IMR-90 (cell line): ENCODE measurements around the gene HIPK1. TPM values are rescaled to one million over a fixed set of nuclear protein-coding genes. Genes with fewer than 3 reads are reported as not detected.

Source experiments
- ATAC-seq: fragments of 200-7000 bp; cut with Tn5 transposase; 2 replicates; pipeline ENCODE4 v1.9.1; 2020; ENCODE audit warnings: low read depth, mild to moderate bottlenecking, moderate library complexity
- BruUV-seq: library from RNA; stranded (reverse); fragments of 400-500 nt; replicated peaks from 2 replicates; lab custom pipeline; 2021; lab: Mats Ljungman, UMichigan
- CTCF ChIA-PET: fragments of 300-600 bp; formaldehyde crosslinking; extraction: SDS; loops from one replicate; lab custom pipeline; 2021; ENCODE audit warnings: antibody characterized with exemption; lab: Yijun Ruan, JAX
- POLR2A ChIA-PET: fragments of 300-600 bp; sonication (Branson Sonifier 250); formaldehyde crosslinking; loops from one replicate; lab custom pipeline; 2022; ENCODE audit warnings: antibody characterized with exemption; ENCODE audit not compliant: unreplicated experiment; lab: Charles Lee
- DNase-seq: peaks from one replicate; pipeline ENCODE4 v3.0.0; 2013
- H2AFZ ChIP-seq: replicated peaks from 2 replicates; pipeline ENCODE3; 2013; ENCODE audit warnings: low read length, mild to moderate bottlenecking; ENCODE audit not compliant: poor library complexity
- H2AK5ac ChIP-seq: 2 replicates; pipeline ENCODE4 v1.6.1; 2013; ENCODE audit warnings: low read depth, low read length, inconsistent platforms
- H2AK9ac ChIP-seq: replicated peaks from 2 replicates; pipeline ENCODE3; 2013; ENCODE audit warnings: mild to moderate bottlenecking, low read depth, low read length, moderate library complexity; ENCODE audit not compliant: poor library complexity
- H2BK120ac ChIP-seq: 2 replicates; pipeline ENCODE4 v1.6.1; 2013; ENCODE audit warnings: low read depth, low read length, inconsistent platforms
- H2BK15ac ChIP-seq: 3 replicates; pipeline ENCODE4 v1.6.1; 2013; ENCODE audit warnings: low read depth, low read length, inconsistent platforms
- H2BK20ac ChIP-seq: 2 replicates; pipeline ENCODE4 v1.6.1; 2013; ENCODE audit warnings: low read depth, mild to moderate bottlenecking, inconsistent platforms, low read length, moderate library complexity
- H2BK5ac ChIP-seq: 2 replicates; pipeline ENCODE4 v1.6.1; 2013; ENCODE audit warnings: mild to moderate bottlenecking, low read depth, low read length, inconsistent platforms; ENCODE audit not compliant: poor library complexity, severe bottlenecking
- H3K14ac ChIP-seq: replicated peaks from 2 replicates; pipeline ENCODE4 v1.6.1; 2013; ENCODE audit warnings: low read depth, low read length, inconsistent platforms
- H3K18ac ChIP-seq: 2 replicates; pipeline ENCODE4 v1.6.1; 2013; ENCODE audit warnings: low read depth, low read length, control low read depth
- H3K23ac ChIP-seq: 2 replicates; pipeline ENCODE4 v1.6.1; 2013; ENCODE audit warnings: low read depth, low read length, inconsistent platforms
- H3K27ac ChIP-seq: 2 replicates; pipeline ENCODE4 v1.5.1; 2013; ENCODE audit warnings: mild to moderate bottlenecking, control low read depth, low read length; ENCODE audit not compliant: insufficient read depth
- H3K27me3 ChIP-seq: 2 replicates; pipeline ENCODE4 v1.6.1; 2013; ENCODE audit warnings: low read length; ENCODE audit not compliant: control insufficient read depth, insufficient read depth
- H3K36me3 ChIP-seq: 2 replicates; pipeline ENCODE4 v1.6.1; 2013; ENCODE audit warnings: low read length, mixed read lengths; ENCODE audit not compliant: control insufficient read depth, insufficient read depth
- H3K4ac ChIP-seq: 2 replicates; pipeline ENCODE4 v1.6.1; 2013; ENCODE audit warnings: low read depth, low read length, inconsistent platforms
- H3K4me1 ChIP-seq: 2 replicates; pipeline ENCODE4 v1.6.1; 2013; ENCODE audit warnings: low read length, mixed read lengths; ENCODE audit not compliant: control insufficient read depth, insufficient read depth
- H3K4me2 ChIP-seq: 2 replicates; pipeline ENCODE4 v1.6.1; 2013; ENCODE audit warnings: low read depth, mild to moderate bottlenecking, control low read depth, low read length, moderate library complexity
- H3K4me3 ChIP-seq: 2 replicates; pipeline ENCODE4 v1.5.1; 2013; ENCODE audit warnings: low read depth, mild to moderate bottlenecking, control low read depth, low read length, moderate library complexity; ENCODE audit not compliant: insufficient read depth
- H3K56ac ChIP-seq: 2 replicates; pipeline ENCODE4 v1.6.1; 2013; ENCODE audit warnings: low read length, inconsistent platforms; ENCODE audit not compliant: insufficient read depth; ENCODE audit errors: extremely low read depth
- H3K79me1 ChIP-seq, 2 experiments: 2 replicates each; pipeline ENCODE4 v1.6.1; 2013; ENCODE audit warnings: low read length in 2 of 2, inconsistent platforms in 1 of 2, low read depth in 1 of 2
- H3K9ac ChIP-seq: 2 replicates; pipeline ENCODE4 v1.6.1; 2013; ENCODE audit warnings: low read depth, low read length, control low read depth
- H3K9me1 ChIP-seq: 2 replicates; pipeline ENCODE4 v1.6.1; 2013; ENCODE audit warnings: low read length, inconsistent platforms; ENCODE audit not compliant: insufficient read depth
- H3K9me3 ChIP-seq: 2 replicates; pipeline ENCODE4 v1.6.1; 2013; ENCODE audit warnings: low read length; ENCODE audit not compliant: control insufficient read depth, insufficient read depth
- H4K20me1 ChIP-seq: 2 replicates; pipeline ENCODE4 v1.6.1; 2013; ENCODE audit warnings: low read length, inconsistent platforms; ENCODE audit not compliant: insufficient read depth
- H4K5ac ChIP-seq: 2 replicates; pipeline ENCODE4 v1.6.1; 2013; ENCODE audit warnings: mild to moderate bottlenecking, low read depth, low read length, control low read depth
- H4K8ac ChIP-seq, 2 experiments: 2 replicates each; pipeline ENCODE4 v1.6.1; 2013; ENCODE audit warnings: low read depth in 2 of 2, low read length in 2 of 2, control low read depth in 1 of 2, inconsistent platforms in 1 of 2
- H4K91ac ChIP-seq: 2 replicates; pipeline ENCODE4 v1.6.1; 2013; ENCODE audit warnings: low read depth, low read length, inconsistent platforms; ENCODE audit not compliant: insufficient read depth
- MAFK ChIP-seq: IDR thresholded peaks from 2 replicates; pipeline ENCODE4 v1.6.1; 2012; ENCODE audit warnings: low read depth, low read length, improper control_type of control experiment
- POLR2A ChIP-seq: IDR thresholded peaks from 2 replicates; pipeline ENCODE4 v1.6.1; 2012; ENCODE audit warnings: mild to moderate bottlenecking, low read depth, low read length
- RCOR1 ChIP-seq: IDR thresholded peaks from 2 replicates; pipeline ENCODE4 v1.6.1; 2012; ENCODE audit warnings: mild to moderate bottlenecking, low read length, improper control_type of control experiment; ENCODE audit not compliant: insufficient replicate concordance
- WGBS, 2 experiments: methylation state at CpG; one replicate each; pipeline versions ENCODE4 v1.1.5 to v1.1.7; 2013; ENCODE audit warnings: missing lambda C conversion rate in 2 of 2; ENCODE audit not compliant: insufficient read length in 1 of 2; ENCODE audit errors: extremely low coverage in 2 of 2; 5-methylcytosine and 5-hydroxymethylcytosine counted together
- dilution Hi-C: fragments of 300-500 bp; cut with HindIII; formaldehyde crosslinking; loops from one replicate; pipeline ENCODE4 v1.14.3; 2018; ENCODE audit warnings: low sequenced_read_pairs; ENCODE audit not compliant: unreplicated experiment
- in situ Hi-C: fragments of 300-500 bp; cut with MboI; formaldehyde crosslinking; loops from 3 replicates; pipeline ENCODE4 v1.14.3; 2019; ENCODE audit warnings: low sequenced_read_pairs, inconsistent platforms, mixed read lengths
- intact Hi-C: fragments of 100-400 bp; cut with micrococcal nuclease; formaldehyde crosslinking; loops from 2 replicates; pipeline ENCODE4 v1.10.0; 2022
- polyA plus RNA-seq, 3 experiments: library from polyadenylated mRNA; depleted of rRNA; stranded (reverse); fragments of >200 nt; gene quantifications; 2 replicates each; pipeline ENCODE4 v1.2.3, GENCODE V29; 2012; ENCODE audit warnings: low replicate concordance in 1 of 3
- total RNA-seq: library from RNA; depleted of rRNA; stranded (reverse); fragments of >200 nt; gene quantifications from 2 replicates; pipeline ENCODE4 v1.2.3, GENCODE V29; 2012
- TF ChIP-seq, protein P1 (sequence below): fragments of 150-350 bp; IDR thresholded peaks from 2 replicates; pipeline ENCODE4 v1.6.1; 2017; ENCODE audit warnings: mild to moderate bottlenecking, antibody characterized with exemption, low read length, low read depth

Gene HIPK1
- total and polyA plus RNA-seq, 2 of the 4 experiments (the other 2 are of a cell fraction) = 15.3 to 33.9 TPM

DNA sequence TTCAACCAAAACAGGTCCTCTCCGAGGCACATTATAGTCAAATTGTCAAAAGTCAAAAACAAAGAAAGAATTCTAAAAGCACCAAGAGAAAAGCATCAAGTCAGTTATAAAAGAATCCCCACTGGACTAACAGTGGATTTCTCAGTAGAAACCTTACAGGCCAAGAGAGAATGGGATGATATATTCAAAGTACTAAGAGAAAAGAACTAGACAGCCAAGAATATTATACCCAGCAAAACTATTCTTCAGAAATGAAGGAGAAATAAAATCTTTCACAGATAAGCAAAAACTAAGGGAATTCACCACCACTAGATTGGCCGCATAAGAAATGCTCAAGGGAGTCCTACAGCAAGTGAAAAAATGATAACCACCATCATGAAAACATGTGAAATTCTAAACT is 66.3 kb downstream of the HIPK1 start:
- Histone ChIP-seq H2BK5ac (no peak overlapping the region), H3K4me2 (no peak overlapping the region), H3K14ac (no peak overlapping the region), H2BK20ac (no peak overlapping the region), H2BK120ac (no peak overlapping the region), H4K5ac (no peak overlapping the region), H3K4me1 (no peaks in the 10 kb centered on the region), H3K27me3 (peaks cover 4% of the 10 kb centered on the region), H3K27ac (no peak overlapping the region), H3K9me1 (no peaks in the 10 kb centered on the region; the same call in 1 of the 2 replicates), H2BK15ac (no peak overlapping the region), H3K56ac (no peak overlapping the region), H3K4ac (no peak overlapping the region), H3K9ac (no peak overlapping the region), H3K9me3 (peaks cover 10% of the 10 kb centered on the region), H3K18ac (no peak overlapping the region), H3K36me3 (no peaks in the 10 kb centered on the region), H2AFZ (no peak overlapping the region), H2AK5ac (no peak overlapping the region), H4K8ac (no peak overlapping the region), H2AK9ac (no peak overlapping the region), H3K23ac (no peak overlapping the region), H3K4me3 (no peak overlapping the region), H4K91ac (no peak overlapping the region), H4K20me1 (no peaks in the 10 kb centered on the region), H3K79me1 (no peaks in the 10 kb centered on the region)
- BruUV-seq = no TSS peak
- dilution Hi-C loops = no loop called here
- in situ Hi-C loops = no loop called here
- WGBS, 2 experiments = no CpG with 5 or more reads among the region's 2 CpGs
- ATAC-seq (no peak), DNase-seq (no peak)
- intact Hi-C loops = no loop called here
- POLR2A ChIA-PET = interaction anchor here (0.6 kb wide), 1 partner anchor 862 kb away, joined by 7 read pairs; no protein-coding TSS in a partner anchor
- TF ChIP-seq POLR2A (no peak), RCOR1 (no peak), MAFK (no peak)
- TF ChIP-seq, protein P1, sequence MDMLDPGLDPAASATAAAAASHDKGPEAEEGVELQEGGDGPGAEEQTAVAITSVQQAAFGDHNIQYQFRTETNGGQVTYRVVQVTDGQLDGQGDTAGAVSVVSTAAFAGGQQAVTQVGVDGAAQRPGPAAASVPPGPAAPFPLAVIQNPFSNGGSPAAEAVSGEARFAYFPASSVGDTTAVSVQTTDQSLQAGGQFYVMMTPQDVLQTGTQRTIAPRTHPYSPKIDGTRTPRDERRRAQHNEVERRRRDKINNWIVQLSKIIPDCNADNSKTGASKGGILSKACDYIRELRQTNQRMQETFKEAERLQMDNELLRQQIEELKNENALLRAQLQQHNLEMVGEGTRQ = no peak
- CTCF ChIA-PET = no interaction called here
